ENCODE measurements around the gene PIP4K2A.

DNA sequence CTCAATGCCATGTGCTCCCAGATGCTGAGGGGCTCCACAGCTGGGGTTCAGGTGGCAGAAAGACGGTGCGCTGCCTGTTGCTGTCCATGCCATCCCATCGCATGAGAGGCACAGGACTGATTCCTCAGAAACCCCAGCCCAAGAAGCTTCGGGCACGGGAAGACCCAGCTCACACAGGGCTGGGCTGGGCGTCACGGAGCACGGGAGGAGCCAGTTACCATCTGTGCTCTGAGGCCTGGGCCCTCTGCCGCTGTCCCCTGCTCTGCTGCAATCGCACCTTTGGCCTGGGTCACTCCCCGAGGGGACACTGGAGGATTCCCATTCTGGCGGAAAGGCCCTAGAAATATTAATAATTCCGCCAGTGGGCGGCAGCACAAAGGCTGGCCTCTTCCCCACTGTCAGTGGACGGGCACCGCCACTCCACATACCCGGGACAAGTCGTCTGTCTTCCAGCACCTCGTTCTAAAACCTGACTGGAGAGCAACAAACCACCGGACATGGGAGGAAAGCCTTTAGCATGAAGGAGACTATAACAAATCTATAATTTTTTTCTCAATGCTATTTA is 92.1 kb downstream of the PIP4K2A start:
- TF ChIP-seq, protein P1, sequence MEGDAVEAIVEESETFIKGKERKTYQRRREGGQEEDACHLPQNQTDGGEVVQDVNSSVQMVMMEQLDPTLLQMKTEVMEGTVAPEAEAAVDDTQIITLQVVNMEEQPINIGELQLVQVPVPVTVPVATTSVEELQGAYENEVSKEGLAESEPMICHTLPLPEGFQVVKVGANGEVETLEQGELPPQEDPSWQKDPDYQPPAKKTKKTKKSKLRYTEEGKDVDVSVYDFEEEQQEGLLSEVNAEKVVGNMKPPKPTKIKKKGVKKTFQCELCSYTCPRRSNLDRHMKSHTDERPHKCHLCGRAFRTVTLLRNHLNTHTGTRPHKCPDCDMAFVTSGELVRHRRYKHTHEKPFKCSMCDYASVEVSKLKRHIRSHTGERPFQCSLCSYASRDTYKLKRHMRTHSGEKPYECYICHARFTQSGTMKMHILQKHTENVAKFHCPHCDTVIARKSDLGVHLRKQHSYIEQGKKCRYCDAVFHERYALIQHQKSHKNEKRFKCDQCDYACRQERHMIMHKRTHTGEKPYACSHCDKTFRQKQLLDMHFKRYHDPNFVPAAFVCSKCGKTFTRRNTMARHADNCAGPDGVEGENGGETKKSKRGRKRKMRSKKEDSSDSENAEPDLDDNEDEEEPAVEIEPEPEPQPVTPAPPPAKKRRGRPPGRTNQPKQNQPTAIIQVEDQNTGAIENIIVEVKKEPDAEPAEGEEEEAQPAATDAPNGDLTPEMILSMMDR (IDR thresholded peaks at IDR 0.05): no peak
- TF ChIP-seq POLR2A (IDR thresholded peaks at IDR 0.05): no peak
